Neuron (in vitro differentiated cells): ENCODE results near the gene LOXL3.

Source experiments
- H2AFZ ChIP-seq: one replicate; pipeline ENCODE4 v1.6.1; 2013; ENCODE audit warnings: low read depth, mild to moderate bottlenecking, inconsistent platforms, low read length, moderate library complexity
- H3K27me3 ChIP-seq: one replicate; pipeline ENCODE4 v1.6.1; 2013; ENCODE audit warnings: low read length; ENCODE audit not compliant: insufficient read depth
- H3K36me3 ChIP-seq: one replicate; pipeline ENCODE4 v1.6.1; 2013; ENCODE audit warnings: low read length; ENCODE audit not compliant: insufficient read depth
- H3K4me1 ChIP-seq: one replicate; pipeline ENCODE4 v1.6.1; 2013; ENCODE audit warnings: low read length; ENCODE audit not compliant: insufficient read depth
- H3K4me3 ChIP-seq: 2 replicates; pipeline ENCODE4 v1.5.1; 2013; ENCODE audit warnings: mild to moderate bottlenecking, low read length, moderate library complexity
- H3K9me3 ChIP-seq: one replicate; pipeline ENCODE4 v1.6.1; 2013; ENCODE audit warnings: low read length

LOXL3 gene

DNA sequence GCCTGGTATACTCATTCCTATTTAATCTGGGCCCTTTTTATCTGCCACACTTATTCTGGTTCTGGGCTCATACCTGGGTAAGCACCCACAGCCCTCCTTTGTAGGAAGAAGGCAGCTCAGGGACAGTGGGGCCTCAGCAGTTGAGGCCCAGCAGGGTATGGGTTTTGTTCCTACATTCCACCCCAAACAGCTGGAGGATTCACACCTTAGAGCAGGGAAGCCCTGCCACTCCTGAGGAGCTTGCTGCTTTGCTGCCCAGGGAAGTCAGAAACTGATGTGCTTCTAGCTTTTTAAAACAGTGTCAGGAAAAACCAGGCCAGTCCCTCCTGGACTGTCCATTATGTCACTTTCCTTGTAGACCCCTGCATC is 53.2 kb downstream of the LOXL3 start:
- H3K4me1 ChIP-seq: peaks cover 24% of the 10 kb centered on the region
- H3K27me3 ChIP-seq: peaks cover 84% of the 10 kb centered on the region
- H3K36me3 ChIP-seq: peaks cover 9% of the 10 kb centered on the region

DNA sequence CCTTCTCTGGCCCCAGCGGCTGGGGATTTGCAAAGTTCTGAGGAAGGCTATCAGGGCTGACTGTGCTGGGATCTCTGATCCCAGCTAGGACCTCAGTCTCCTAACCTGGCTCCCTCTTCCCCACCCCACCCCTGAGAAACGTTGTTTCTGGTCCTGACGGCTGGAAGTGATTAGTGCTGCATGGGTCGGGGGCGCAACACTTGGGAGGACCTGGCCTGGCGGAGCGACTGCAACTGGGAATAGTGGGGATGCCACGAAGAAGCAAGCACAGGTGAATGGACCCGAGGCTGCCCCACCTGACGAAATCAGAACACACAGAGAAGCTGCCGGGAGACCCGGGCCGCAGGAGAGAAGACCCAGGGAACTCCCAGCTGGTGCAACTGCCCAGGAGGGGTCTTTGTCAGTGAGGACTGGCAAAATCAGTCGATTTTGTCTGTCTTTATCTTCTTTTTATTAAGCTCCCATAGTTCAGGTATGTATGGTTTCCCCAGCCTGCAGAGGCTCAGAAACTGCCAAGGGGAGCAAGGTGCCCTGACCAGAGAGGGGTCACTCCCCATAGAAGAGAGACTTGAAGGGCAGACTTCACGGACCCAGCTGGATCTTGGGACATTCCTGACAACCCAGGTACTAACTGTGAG is 53.7 kb downstream of the LOXL3 start:
- Histone ChIP-seq H3K9me3 (peaks cover 2% of the 10 kb centered on the region), H3K4me3 (peak overlapping the region; percentile 36), H2AFZ (peak overlapping the region; percentile 64), H3K4me1 (peaks cover 24% of the 10 kb centered on the region), H3K27me3 (peaks cover 84% of the 10 kb centered on the region), H3K36me3 (peaks cover 4% of the 10 kb centered on the region)

More for the DNA sequence above, 53.2 kb downstream of the LOXL3 start:
- Histone ChIP-seq H2AFZ (no peak overlapping the region), H3K9me3 (peaks cover 2% of the 10 kb centered on the region), H3K4me3 (no peak overlapping the region)

DNA sequence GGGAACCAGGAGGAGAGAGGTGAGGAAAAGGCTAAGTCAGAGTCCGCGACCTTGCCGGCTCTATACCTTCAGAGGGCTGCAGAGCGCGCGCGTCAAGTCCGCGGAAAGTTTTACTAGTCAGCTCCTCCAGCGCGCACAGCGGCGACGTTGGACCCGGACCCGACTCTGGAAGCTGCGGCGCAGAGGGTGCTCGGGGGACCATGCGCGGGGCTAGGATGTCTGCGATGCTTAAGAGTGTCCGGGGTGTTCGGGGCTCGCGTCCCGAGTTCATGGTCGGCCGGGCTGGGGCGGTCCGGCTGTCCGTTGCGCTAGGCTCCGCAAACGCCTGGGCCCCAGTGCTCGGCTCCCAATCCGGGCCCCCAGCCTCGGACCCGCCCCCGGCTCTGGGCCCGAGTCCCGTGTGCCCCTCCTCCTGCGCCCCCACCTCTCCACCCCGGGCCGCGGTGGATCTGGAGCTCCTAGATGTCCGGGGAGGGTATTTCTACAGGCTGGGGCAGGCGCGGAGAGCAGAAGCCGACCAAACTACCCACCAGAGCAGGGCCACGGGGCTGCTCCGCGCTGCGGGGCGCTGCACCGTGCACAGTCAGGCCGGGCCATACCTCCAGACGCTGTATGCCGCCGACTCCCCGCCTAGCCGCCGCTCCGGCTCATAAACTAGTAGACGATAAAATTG is 54.3 kb downstream of the LOXL3 start, which contains the start of gene LBX2:
LBX2 (minus strand) TSS at position 337 of the 673 bp plus-strand sequence; CDS start at position 271, 66 bp downstream.
- Histone ChIP-seq H3K27me3 (peaks cover 83% of the 10 kb centered on the region), H3K9me3 (peaks cover 2% of the 10 kb centered on the region), H3K4me3 (peak within 1 kb of the TSS; percentile 36), H3K4me1 (peaks cover 24% of the 10 kb centered on the region), H2AFZ (peak within 1 kb of the TSS; percentile 64), H3K36me3 (peaks cover 2% of the 10 kb centered on the region)

DNA sequence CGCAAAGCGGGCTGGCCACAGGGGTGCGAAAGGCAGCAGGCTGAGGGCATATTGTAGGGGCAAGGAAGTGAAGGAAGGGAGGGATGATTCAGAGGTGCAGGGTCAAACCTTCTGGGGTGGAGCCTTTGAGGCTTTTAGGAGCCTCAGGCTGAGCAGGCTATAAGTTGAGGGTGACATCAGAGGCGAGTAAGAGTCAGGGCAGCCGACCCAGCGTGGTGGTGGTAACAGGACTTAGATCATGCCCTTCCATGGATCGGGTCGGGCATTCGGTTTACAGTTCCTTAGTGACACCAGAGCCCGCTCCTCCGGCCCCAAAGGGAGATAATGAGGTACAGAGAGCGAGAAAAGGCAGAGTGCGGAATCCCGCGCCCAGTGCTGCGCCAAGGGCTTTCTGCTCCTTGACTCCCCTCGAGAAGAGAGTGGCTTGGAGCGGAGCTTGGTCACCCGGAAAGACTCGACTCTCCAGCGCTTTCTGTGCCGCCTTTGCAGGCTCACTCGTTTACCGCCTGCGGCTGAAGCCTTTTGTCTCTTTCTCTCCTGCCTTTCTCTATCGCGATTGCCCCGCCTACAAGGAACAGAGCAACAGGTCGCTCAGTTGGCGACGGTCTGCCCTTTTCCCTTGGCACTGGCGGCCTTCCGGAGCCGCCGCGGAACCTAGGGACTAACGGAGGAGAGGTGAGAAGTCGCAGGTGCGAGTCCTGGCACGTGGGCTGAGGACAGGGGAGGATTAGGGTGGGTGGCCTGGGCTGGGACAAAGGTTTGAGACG is 55.1 kb downstream of the LOXL3 start:
- Histone ChIP-seq H3K9me3 (peaks cover 2% of the 10 kb centered on the region), H3K27me3 (peaks cover 76% of the 10 kb centered on the region), H3K4me3 (peak overlapping the region; percentile 36), H3K4me1 (peaks cover 24% of the 10 kb centered on the region), H2AFZ (peak overlapping the region; percentile 64), H3K36me3 (peaks cover 9% of the 10 kb centered on the region)

DNA sequence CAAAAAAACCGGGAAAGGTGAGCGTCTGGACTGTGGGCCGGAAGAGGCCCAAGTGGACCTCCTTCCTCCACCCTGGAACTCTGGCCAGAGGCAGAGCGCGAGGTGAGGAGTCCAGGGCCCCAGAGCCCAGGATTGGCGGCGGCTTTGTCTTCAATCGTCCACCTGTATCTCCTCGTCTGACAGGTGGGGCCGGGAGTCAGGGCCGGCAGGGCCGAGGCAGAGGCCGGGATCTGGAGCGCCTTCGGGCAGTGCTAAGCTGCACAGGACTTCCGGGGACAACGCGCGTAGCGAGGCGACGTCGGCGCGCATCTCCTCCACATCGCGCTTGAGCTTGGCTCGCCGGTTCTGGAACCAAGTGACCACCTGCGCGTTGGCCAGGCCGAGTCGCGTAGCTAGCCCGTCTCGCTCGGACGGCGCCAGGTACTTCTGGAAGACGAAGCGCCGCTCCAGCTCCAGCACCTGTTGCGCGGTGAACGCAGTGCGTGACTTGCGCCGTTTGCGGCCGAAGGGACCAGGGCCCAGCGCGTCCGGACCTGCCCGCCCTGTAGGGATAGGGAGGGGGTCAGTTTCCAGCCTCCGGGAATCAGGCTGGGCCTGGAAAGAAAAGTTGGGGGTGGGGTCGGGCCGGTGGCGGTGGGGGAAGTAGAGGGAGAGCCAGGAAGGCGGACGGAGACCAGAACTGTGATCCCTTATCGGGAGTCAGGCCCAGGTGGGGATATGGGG is 55.8 kb downstream of the LOXL3 start:
- Histone ChIP-seq H3K27me3 (peaks cover 69% of the 10 kb centered on the region), H3K4me1 (peaks cover 24% of the 10 kb centered on the region), H3K9me3 (peaks cover 2% of the 10 kb centered on the region), H3K36me3 (peaks cover 16% of the 10 kb centered on the region), H3K4me3 (peak overlapping the region; percentile 36), H2AFZ (no peak overlapping the region)

DNA sequence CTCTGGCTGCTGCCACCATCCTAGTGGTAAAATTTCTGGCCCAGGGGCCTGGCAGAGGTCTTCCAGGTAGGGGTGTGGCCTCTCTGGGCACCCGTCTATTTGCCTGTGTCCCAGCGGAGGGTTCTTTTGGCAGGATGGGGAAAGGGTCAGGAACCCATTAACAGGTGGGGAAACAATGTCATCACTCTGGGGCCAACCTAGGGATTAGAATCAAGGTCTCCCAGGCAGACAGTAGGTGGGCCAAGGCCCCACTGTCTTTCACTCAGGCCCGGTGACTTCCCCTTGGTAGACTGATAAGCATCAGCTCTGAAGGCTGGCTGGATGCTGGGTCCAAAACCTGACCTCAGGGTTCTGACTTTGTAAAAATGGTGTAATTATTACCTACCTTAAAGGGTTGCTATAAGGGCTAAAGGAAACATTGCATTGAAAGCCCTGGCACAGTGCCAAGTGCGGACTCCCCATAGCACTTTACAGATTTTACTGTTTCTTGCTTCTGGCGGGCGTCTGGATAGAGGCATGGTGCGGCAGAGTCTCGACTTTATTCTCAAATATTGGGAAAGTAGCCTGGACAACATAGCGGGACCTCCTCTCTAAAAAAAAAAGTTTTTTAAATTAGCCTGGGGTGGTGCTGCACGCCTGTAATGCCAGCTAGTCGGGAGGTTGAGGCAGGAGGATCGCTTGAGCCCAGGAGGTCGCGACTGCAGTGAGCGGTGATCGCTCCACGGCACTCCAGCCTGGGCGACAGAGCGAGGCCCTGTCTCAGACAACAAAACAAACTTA is 56.6 kb downstream of the LOXL3 start:
- Histone ChIP-seq H2AFZ (no peak overlapping the region), H3K4me3 (no peak overlapping the region), H3K27me3 (peaks cover 61% of the 10 kb centered on the region), H3K4me1 (peaks cover 24% of the 10 kb centered on the region), H3K9me3 (no peaks in the 10 kb centered on the region), H3K36me3 (peaks cover 24% of the 10 kb centered on the region)

DNA sequence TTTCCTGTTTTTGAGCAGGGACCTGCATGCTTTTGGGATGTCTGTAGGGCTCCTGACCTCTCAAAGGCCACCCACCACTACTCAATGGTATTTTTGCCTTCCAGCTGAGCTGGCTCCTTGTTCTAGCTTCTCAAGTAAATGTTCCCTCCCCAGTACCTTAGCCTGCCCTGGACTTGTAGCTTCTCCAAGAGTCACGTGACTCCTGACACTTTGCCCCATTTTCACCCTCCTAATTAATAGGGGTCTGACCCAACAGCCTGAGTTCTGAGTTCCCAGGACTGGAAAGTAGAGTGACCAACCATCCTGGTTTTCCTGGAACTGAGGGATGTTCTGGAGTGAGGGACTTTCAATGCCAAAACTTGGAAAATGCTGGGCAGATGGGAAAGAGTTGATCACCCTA is 58.3 kb downstream of the LOXL3 start:
- Histone ChIP-seq H3K9me3 (no peaks in the 10 kb centered on the region), H3K36me3 (peaks cover 41% of the 10 kb centered on the region), H2AFZ (no peak overlapping the region), H3K4me1 (peaks cover 24% of the 10 kb centered on the region), H3K4me3 (no peak overlapping the region), H3K27me3 (peaks cover 44% of the 10 kb centered on the region)

DNA sequence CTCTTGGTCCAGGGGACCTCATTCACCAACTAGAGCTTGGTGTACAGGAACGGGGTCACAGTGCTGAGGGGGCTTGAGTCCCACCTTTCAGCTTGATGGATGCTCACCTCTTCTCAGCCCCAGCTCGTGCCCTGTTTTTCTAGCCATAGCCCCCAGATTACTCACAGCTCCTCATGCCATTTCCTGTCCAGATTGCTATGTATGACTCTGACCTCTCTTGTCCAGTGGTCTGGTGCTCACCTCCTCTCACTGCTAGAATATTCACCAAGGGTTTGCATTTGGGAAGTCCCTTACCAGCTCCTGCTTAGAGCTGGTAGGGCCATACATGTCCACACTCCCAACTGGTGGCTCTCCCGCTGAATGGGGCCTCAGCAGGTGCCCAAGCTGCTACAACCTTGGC is 60.2 kb downstream of the LOXL3 start:
- no peaks in the 10 kb centered on the region for H3K9me3 ChIP-seq
- H3K4me3 ChIP-seq: no peak overlapping the region
- H3K4me1 ChIP-seq: peaks cover 10% of the 10 kb centered on the region

DNA sequence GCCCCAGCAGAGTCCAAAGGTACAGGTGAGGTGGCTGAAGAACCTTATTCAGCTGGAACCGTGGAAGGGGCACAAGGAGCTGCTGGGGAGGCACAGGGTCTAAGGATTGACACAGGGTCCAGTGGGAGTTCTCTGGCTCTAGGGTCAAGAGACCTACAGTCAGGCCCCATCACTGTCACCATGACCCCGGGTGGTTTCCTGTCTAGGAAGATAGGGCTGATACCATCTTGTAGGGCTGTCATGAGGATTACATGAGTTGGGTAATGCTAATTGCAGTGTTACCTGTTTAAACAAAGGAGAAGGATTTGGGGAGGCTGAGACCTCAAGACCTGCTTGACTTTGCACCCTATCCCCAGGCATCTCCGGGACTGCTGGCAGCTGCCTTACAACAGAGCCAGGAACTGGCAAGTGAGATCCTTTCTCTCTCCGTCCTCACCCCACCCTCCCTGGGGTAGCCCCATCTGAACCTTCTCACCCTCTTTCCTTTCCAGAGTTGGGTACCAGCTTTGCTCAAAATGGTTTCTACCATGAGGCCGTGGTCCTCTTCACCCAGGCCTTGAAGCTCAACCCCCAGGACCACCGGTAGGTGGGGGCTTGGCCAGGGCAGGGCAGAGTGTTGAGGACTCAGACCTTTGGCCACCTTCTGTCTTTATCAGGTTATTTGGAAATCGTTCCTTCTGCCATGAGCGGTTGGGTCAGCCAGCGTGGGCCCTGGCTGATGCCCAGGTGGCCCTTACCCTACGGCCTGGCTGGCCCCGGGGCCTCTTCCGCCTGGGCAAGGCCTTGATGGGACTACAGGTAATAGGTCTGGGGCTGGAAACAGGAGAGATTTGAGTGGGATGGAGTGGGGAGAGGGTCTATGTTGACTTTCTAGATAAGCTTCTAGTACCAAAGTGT is 61.8 kb downstream of the LOXL3 start:
- Histone ChIP-seq H3K9me3 (no peaks in the 10 kb centered on the region), H3K4me3 (no peak overlapping the region), H3K4me1 (no peaks in the 10 kb centered on the region), H2AFZ (no peak overlapping the region), H3K36me3 (peaks cover 49% of the 10 kb centered on the region), H3K27me3 (peaks cover 8% of the 10 kb centered on the region)

More for the DNA sequence above, 60.2 kb downstream of the LOXL3 start:
- peaks cover 25% of the 10 kb centered on the region for H3K27me3 ChIP-seq
- peaks cover 49% of the 10 kb centered on the region for H3K36me3 ChIP-seq
- no peak overlapping the region for H2AFZ ChIP-seq

DNA sequence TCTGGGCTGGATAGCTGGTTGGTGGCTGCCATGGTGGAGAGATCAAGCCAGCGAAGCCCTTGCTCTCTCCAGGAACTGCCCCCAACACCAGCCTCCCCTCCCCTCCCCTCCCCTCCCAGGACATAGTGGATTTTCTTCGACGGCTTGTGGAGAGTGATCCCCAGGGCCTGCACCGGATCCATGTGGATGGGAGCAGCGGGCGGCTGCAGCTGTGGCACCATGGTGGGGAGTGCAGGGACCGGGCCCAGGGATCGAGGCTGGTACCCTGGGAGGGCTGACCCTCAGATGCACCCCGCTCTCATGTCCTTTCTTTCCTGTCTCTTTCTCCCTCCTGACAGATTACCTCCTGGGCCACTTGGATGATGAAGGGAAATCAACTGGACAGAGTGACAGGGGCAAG is 63.8 kb downstream of the LOXL3 start:
- Histone ChIP-seq H3K9me3 (no peaks in the 10 kb centered on the region), H2AFZ (no peak overlapping the region), H3K4me1 (no peaks in the 10 kb centered on the region), H3K4me3 (no peak overlapping the region), H3K27me3 (no peaks in the 10 kb centered on the region), H3K36me3 (peaks cover 51% of the 10 kb centered on the region)

DNA sequence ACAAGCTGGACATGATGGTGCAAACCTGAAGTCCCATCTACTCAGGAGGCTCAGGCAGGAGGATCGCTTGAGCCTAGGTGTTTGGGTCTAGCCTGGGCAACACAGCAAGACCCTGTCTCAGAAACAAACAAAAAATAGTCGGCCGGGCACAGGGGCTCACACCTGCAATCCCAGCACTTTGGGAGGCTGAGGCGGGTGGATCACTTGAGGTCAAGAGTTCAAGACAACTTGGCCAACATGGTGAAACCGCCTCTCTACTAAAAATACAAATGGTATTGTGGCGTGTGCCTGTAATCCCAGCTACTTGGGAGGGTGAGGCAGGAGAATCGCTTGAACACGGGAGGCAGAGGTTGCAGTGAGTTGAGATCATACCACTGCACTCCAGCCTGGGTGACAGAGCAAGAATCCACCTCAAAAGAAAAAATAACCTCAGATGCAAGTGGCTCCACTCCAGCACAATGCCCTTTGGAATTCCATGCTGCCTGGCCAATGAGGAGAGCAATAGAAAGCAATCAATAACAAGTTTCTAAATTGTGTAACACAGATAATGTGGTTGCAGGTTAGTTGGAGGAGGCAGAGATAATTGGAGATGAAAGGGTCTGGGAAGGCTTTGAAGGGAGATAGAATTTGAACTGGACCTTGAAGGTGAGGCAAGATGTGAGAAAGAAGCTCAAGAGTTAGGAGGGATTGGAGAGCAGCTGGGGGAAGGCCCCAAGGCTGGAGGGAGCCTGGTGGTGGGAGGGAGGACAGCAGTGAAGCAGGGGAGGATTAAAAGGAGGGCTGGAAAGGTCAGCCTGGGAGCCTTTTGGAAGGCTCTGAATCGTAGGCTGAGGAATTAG is 64.9 kb downstream of the LOXL3 start:
- H2AFZ ChIP-seq: no peak overlapping the region
- no peaks in the 10 kb centered on the region for H3K27me3 ChIP-seq
- H3K4me1 ChIP-seq: no peaks in the 10 kb centered on the region
- H3K9me3 ChIP-seq: no peaks in the 10 kb centered on the region
- no peak overlapping the region for H3K4me3 ChIP-seq
- peaks cover 44% of the 10 kb centered on the region for H3K36me3 ChIP-seq
